Fibroblast of peridontal ligament (primary cell): ENCODE measurements around the gene EIF4B.
"Not testable (repeated sequence)": the region's sequence is repeated elsewhere in the genome, so short reads cannot be mapped to it uniquely, and the experiment has no call there.

ENCODE experiments used
- DNase-seq: peaks from one replicate; pipeline ENCODE4 v3.0.0-alpha.2; 2010; ENCODE audit errors: extremely low read depth

EIF4B gene

GRCh38 chr12:53005986-53006809 lies at the start of gene EIF4B:
Gene EIF4B (plus strand): TSS chr12:53006456. CDS start chr12:53006484, 28 bp downstream.
- DNase-seq, result peak; percentile 99

- DNase-seq, result no peak
Observed at GRCh38 chr12:52956987-52957386, 49.3 kb upstream of the EIF4B start.

DNA sequence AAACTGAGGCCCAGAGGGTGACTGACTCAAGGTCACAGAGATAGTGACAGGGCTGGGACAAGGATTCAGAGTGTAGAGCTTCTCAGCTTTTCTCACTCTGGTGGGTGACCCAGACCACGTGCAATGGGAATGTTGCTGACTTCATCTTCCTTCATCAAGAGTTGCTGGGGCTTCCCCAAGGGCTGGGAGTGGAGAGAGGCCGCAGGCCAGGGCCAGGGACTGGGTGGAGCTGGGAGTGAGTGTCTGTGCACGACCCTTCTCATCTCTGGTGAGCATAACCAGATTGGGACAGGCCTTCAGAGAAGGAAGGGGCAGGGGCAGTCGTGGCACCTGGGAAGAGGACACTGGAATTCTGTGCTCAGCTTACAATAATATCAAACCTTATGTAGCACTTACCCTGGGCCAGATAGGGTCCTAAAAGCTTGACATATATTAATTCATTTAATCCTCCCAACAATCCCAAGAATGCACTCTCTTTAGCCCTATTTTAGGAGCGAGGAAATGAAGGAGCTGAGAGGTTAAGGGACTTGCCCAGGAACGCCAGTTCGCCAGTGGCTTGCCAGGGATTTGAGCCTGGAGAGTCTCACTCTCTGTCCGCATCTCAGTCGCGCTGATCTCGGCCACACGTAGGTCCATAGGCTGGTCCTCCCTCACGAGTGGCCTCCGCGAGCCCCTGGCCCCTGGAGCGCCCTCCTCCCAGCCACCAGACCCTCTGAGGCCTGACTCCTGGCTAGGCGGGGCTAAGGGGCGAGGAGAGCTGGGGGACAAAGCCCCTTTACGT lies 41.5 kb upstream of the EIF4B start:
- no peak for DNase-seq

DNA sequence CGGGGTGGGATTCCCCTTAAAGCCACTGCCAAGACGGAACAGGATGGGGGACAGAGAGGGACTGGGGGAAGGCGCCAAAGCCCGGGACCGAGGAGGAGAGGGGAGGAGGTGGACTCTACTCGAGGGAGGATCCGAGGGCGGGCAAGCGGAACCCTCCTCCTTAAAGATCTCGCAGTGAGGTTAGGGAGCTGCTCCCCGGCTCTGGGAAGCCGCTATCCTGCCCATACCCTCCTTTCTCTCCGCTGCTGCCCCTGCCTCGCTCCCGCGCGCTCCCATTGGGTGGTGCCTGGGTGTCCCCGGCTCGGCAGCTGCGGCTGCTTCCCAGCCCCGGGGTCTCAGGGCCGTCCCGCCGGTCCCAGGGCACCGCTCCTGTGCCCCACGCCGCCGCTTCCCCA lies 40.9 kb upstream of the EIF4B start:
- DNase-seq, result no peak

DNA sequence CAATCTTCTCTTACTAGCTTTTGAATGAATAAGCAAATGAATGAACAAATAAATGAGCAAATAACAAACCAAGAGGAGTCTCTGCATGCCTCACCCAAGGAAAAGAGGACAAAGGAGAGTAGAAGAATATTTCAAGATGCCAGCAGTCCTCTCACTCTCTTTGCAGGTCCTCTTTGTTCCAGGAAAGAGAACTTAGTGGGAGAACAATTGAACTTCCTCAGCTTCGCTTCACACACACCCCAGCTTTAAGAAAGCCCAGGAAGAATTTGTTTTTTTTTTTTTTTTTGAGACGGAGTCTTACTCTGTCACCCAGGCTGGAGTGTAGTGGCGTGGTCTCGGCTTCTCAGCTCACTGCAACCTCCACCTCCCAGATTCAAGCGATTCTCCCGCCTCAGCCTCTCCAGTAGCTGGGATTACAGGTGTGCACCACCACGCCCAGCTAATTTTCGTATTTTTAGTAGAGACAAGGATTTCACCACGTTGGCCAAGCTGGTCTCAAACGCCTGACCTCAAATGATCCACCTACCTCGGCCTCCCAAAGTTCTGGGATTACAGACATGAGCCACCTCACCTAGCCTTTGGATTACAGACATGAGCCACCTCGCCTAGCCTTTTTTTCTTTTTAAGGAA lies 37.0 kb upstream of the EIF4B start:
- no peak for DNase-seq

GRCh38 chr12:52969828-52970569 lies 36.3 kb upstream of the EIF4B start:
- no peak for DNase-seq

DNA sequence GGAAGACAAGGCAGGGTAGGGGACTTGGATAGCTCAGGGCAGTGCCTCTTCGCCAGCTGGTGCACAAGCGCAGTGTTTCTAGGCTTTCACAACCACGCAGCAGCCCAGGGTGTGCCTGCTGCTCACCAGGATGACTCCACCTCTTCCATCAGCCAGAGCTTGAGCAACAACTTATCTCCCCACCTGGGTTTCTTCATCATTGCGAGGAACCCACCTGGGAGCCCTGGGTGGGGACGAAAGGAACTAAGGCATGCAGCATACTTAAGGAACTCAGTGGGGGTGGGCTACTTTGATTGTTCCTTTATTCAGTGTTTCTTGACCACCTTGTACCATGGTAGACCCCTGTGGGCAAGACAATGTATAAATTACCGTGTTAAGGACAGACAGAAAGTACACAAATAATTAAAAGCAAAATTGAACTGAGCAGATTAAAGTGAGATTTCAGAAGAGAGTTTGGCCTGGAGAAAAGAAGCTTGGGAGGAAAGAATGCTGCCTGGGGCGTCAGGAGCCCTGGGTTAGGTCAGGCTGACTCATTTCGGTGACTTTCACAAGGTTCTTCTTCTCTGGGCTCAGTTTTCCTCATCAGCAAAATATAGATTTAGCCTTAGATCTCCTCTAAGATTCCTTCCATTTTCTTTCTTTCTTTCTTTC lies 34.5 kb upstream of the EIF4B start:
- peak; percentile 44 for DNase-seq

DNA sequence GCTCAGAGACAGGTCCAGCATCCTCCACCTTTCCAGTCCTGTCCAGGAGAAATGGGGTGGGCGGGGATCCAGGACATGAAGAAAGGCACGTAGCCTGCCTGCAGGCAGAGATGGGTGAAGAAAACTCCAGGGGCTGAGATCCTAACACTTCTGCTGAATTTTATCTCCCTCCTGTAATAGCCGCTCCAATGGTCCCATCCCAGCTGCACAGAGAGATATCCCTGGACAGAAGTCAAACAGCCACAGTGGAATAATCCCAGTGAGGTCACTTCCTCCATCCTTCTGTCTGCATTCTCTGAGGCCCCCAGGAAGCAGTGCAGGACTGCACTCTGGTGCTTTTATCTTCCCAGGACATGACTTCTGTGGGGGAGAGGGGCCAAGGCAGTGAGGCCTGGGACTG lies 31.1 kb upstream of the EIF4B start:
- no peak for DNase-seq

- no peak for DNase-seq
Observed at GRCh38 chr12:52975820-52976573, 30.3 kb upstream of the EIF4B start.

DNA sequence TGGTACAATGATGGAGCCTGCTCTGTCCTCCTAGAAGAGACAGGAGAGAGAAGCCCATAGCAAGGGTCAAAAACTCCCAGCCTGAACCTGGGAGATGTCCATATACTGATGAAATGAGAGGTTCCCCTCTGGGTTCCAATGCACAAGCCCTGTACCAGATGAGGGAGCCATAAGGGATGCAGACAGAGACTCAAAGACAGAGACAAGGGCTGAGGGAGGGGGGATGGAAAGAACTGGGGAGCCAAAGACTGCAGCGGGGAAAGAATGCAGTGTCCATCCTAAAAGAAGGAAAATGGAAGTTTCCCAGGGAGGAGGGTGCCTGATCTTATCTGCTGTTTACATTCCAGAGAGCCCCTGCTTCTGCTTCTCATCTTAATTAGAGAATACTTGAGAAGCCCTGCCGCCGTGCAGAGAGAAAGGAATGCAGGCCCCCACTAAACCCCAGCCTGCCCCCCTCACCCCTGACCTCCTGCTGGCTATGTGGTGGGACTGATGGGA lies 29.6 kb upstream of the EIF4B start:
- no peak for DNase-seq

- DNase-seq, result no peak
Observed at GRCh38 chr12:52977170-52977569, 29.1 kb upstream of the EIF4B start.

DNA sequence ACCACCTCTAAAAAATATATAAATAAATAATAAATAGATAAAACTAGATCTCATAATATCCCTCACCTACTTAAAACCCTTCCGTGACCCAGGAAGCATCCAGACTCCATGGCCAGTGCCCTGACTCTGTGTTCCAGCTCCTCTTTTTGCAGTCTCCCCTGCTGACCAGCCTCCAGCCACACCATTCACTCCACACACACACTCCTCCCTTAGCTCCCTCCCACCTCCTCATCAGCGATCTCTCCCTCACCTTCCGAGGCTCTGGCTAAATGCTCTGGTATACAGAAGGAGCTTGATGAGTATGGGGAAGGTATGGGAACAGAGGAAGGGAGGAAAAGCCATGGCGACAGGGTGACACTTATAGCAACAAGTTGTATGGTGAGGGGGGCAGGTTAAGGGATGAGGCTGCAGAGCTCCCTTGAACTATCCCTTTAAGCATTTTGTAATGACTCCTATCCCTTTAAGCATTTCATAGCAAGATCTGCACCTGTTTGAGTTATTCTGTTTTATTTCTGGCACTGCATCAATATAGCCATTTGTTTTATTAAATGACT lies 26.1 kb upstream of the EIF4B start:
- no peak for DNase-seq

- peak; percentile 93 for DNase-seq
Observed at GRCh38 chr12:52980650-52981423, 25.4 kb upstream of the EIF4B start.

GRCh38 chr12:52984136-52984535 lies 22.1 kb upstream of the EIF4B start:
- DNase-seq, result no peak

DNA sequence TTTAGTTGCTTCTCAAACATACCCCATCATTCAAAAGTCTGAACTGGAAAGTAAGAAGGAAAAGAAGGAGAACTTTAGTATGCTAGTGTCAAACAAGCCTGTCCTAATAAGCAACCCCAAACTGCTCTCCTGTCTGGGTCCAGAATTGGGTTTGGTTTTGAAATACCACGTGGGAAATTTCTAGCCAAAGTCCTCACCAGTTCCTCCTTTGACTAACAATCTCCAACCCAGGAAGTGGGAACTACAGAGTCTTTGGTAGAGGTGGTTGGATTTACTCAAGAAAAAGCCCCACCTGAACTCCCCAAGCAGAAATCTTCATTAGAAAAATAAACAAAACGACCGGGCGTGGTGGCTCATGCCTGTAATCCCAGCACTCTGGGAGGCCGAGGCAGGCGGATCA lies 17.4 kb upstream of the EIF4B start:
- DNase-seq, result no peak

GRCh38 chr12:52990206-52990605 lies 16.1 kb upstream of the EIF4B start:
- no peak for DNase-seq

DNA sequence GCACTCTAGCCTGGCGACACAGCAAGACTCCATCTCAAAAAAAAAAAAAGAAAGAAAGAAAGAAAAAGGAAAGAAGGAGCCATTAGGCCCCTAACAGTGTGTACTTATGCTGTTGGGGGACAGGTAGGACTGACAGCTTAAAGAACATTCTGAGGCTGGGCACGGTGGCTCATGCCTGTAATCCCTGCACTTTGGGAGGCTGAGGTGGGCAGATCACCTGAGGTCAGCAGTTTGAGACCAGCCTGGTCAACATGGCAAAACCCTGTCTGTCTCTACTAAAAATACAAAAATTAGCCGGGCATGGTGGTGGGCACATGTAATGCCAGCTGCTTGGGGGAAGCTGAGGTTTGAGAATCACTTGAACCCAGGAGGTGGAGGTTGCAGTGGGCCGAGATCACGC lies 14.0 kb upstream of the EIF4B start:
- not testable (repeated sequence) for DNase-seq

- DNase-seq, result no peak
Observed at GRCh38 chr12:52992699-52993557, 13.3 kb upstream of the EIF4B start.

DNA sequence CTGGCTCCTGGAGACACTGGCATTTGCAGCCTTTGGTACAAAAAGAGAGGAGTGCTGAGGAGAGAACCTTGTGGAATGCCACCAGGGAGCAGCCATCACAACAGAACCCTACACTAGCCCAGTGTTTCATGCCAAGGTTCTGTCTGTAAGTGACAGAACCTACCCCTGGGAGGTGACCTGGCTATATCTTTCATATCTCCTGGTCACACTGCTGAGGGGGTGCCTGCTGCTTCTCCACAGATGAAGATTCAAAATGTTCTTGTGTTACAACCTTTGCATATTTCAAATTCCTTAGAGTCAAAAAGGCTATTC lies 12.7 kb upstream of the EIF4B start:
- no peak for DNase-seq
